A549 (cell line): Measurements from ENCODE around the gene POMT2. TPM values are rescaled to one million over a fixed set of nuclear protein-coding genes. Genes with fewer than 3 reads are reported as not detected.

ENCODE experiments used
- ATAC-seq, 2 experiments: fragments of 200-7000 bp in 1 of 2; fragments of >200 bp in 1 of 2; cut with Nextera tagmentation in 1 of 2; cut with Tn5 transposase in 1 of 2; 3 replicates each; pipeline versions ENCODE4 v1.8.0 to v1.9.1; 2018 to 2020; ENCODE audit warnings: mild to moderate bottlenecking in 1 of 2, moderate library complexity in 1 of 2
- CTCF ChIA-PET: fragments of 300-600 bp; sonication (Branson Sonifier 250); formaldehyde crosslinking; extraction: SDS; loops from one replicate; lab custom pipeline; 2021; ENCODE audit warnings: antibody characterized with exemption, inconsistent platforms; lab: Yijun Ruan, JAX
- POLR2A ChIA-PET: fragments of 350-600 bp; formaldehyde crosslinking; extraction: SDS; loops from one replicate; lab custom pipeline; 2021; ENCODE audit warnings: antibody characterized with exemption, inconsistent platforms; lab: Yijun Ruan, JAX
- DNase-seq, 2 experiments: peaks; one replicate each; pipeline versions ENCODE4 v3.0.0 to v3.0.0-alpha.2; 2011 to 2016; ENCODE audit warnings: low read depth in 1 of 2, low spot score in 1 of 2
- FAIRE-seq: peaks from 2 replicates; lab custom pipeline; 2011; peaks lifted over from hg19 to GRCh38; lab: Jason Lieb, UNC
- H3K27ac ChIP-seq, 2 experiments: fragments of >200 bp; sonication (Bioruptor Twin); formaldehyde crosslinking; 3 replicates each; pipeline ENCODE4 v1.5.1; 2016 to 2017
- H3K4me1 ChIP-seq: fragments of >200 bp; sonication (Bioruptor Twin); formaldehyde crosslinking; 3 replicates; pipeline ENCODE4 v1.6.1; 2016
- H3K4me2 ChIP-seq: fragments of >200 bp; sonication (Bioruptor Twin); formaldehyde crosslinking; 3 replicates; pipeline ENCODE4 v1.6.1; 2016
- H3K4me3 ChIP-seq: fragments of >200 bp; sonication (Bioruptor Twin); formaldehyde crosslinking; 3 replicates; pipeline ENCODE4 v1.5.1; 2016
- H3K9me3 ChIP-seq: fragments of >200 bp; sonication (Bioruptor Twin); formaldehyde crosslinking; 3 replicates; pipeline ENCODE4 v1.6.1; 2016
- ATOH8 ChIP-seq: fragments of 250-450 bp; sonication (Bioruptor Pico); IDR thresholded peaks from 2 replicates; pipeline ENCODE4 v1.5.0; 2020; ENCODE audit warnings: low read depth, mild to moderate bottlenecking, moderate library complexity
- CEBPB ChIP-seq, 2 experiments: fragments of >200 bp in 1 of 2; sonication (Bioruptor Twin) in 1 of 2; formaldehyde crosslinking in 1 of 2; IDR thresholded peaks; 2 replicates each; pipeline ENCODE4 v1.6.1; 2012 to 2016
- EHF ChIP-seq: fragments of 250-450 bp; sonication (Bioruptor Pico); IDR thresholded peaks from 2 replicates; pipeline ENCODE4 v1.5.0; 2020; ENCODE audit warnings: mild to moderate bottlenecking
- EHMT2 ChIP-seq: fragments of 200-600 bp; sonication (generic); IDR thresholded peaks from 2 replicates; pipeline ENCODE4 v1.6.1; 2016; ENCODE audit warnings: antibody characterized with exemption, low read depth, mild to moderate bottlenecking, moderate library complexity
- ESRRA ChIP-seq: fragments of 150-350 bp; IDR thresholded peaks from 2 replicates; pipeline ENCODE4 v1.6.1; 2014; ENCODE audit warnings: mild to moderate bottlenecking, low read length, borderline replicate concordance
- FOXS1 ChIP-seq: fragments of 250-450 bp; sonication (Bioruptor Pico); IDR thresholded peaks from 2 replicates; pipeline ENCODE4 v1.5.0; 2020; ENCODE audit warnings: mild to moderate bottlenecking, moderate library complexity
- GATA3 ChIP-seq: IDR thresholded peaks from 2 replicates; pipeline ENCODE4 v1.6.1; 2012; ENCODE audit warnings: borderline replicate concordance
- HES2 ChIP-seq: fragments of >200 bp; sonication (Bioruptor Twin); formaldehyde crosslinking; IDR thresholded peaks from 2 replicates; pipeline ENCODE4 v1.6.1; 2016
- HMGXB4 ChIP-seq: fragments of 250-450 bp; sonication (Bioruptor Pico); IDR thresholded peaks from 2 replicates; pipeline ENCODE4 v1.5.0; 2021; ENCODE audit warnings: mild to moderate bottlenecking, moderate library complexity, borderline replicate concordance
- KDM1A ChIP-seq: fragments of 200-600 bp; sonication (generic); IDR thresholded peaks from 2 replicates; pipeline ENCODE4 v1.6.1; 2016; ENCODE audit warnings: low read depth, mild to moderate bottlenecking
- NR3C1 ChIP-seq: fragments of >200 bp; sonication (Bioruptor Twin); formaldehyde crosslinking; IDR thresholded peaks from 3 replicates; pipeline ENCODE4 v1.6.1; 2017
- PBX3 ChIP-seq: IDR thresholded peaks from 2 replicates; pipeline ENCODE4 v1.6.1; 2012
- RARB ChIP-seq: fragments of 250-450 bp; sonication (Bioruptor Pico); IDR thresholded peaks from 2 replicates; pipeline ENCODE4 v1.8.0; 2021; ENCODE audit warnings: mild to moderate bottlenecking, moderate library complexity
- RCOR1 ChIP-seq: fragments of 150-350 bp; IDR thresholded peaks from 2 replicates; pipeline ENCODE4 v1.6.1; 2014; ENCODE audit warnings: antibody characterized with exemption, low read length, low read depth
- REST ChIP-seq: fragments of 200-600 bp; sonication (generic); IDR thresholded peaks from 2 replicates; pipeline ENCODE4 v1.6.1; 2016; ENCODE audit warnings: antibody characterized with exemption, mild to moderate bottlenecking, moderate library complexity
- TFCP2L1 ChIP-seq: fragments of 250-450 bp; sonication (Bioruptor Pico); IDR thresholded peaks from 2 replicates; pipeline ENCODE4 v1.5.0; 2021; ENCODE audit warnings: mild to moderate bottlenecking
- TP53 ChIP-seq: fragments of 250-450 bp; sonication (Bioruptor Pico); IDR thresholded peaks from 2 replicates; pipeline ENCODE4 v1.5.0; 2021; ENCODE audit warnings: mild to moderate bottlenecking, moderate library complexity
- USF2 ChIP-seq: fragments of 450-650 bp; IDR thresholded peaks from 2 replicates; pipeline ENCODE4 v1.6.1; 2014; ENCODE audit warnings: antibody characterized with exemption
- ZC3H11A ChIP-seq: fragments of 450-650 bp; IDR thresholded peaks from 2 replicates; pipeline ENCODE4 v1.6.1; 2014; ENCODE audit warnings: antibody characterized with exemption, mild to moderate bottlenecking
- WGBS: methylation state at CpG from one replicate; pipeline ENCODE4 v1.1.6; 2017; ENCODE audit errors: missing lambda C conversion rate; 5-methylcytosine and 5-hydroxymethylcytosine counted together
- polyA plus RNA-seq, 4 experiments: library from polyadenylated mRNA; depleted of rRNA in 3 of 4; stranded (reverse); fragments of >200 nt; fragmentation: RNase III in 1 of 4; extraction: RNeasy Plus Mini Kit Qiagen cat#74134 plus additional on column Dnase treatment in 1 of 4; gene quantifications; 2 replicates in 3 of 4; 3 replicates in 1 of 4; pipeline ENCODE4 v1.2.3, GENCODE V29; 2011 to 2017

POMT2 gene
- polyA plus RNA-seq, 2 of the 4 experiments (the other 2 are of a cell fraction) = 27.1 to 38.7 TPM

- Histone ChIP-seq H3K9me3 (no peaks in the 10 kb centered on the region), H3K4me1 (no peaks in the 10 kb centered on the region), H3K4me2 (no peak overlapping the region), H3K27ac (no peak overlapping the region), H3K4me3 (no peak overlapping the region)
- POLR2A ChIA-PET = no interaction called here
- 89% methylated on average over 4 of the region's 4 CpGs for WGBS
- FAIRE-seq (no peak), DNase-seq (no peak), ATAC-seq (no peak)
- CTCF ChIA-PET = interaction anchor here (0.8 to 1.5 kb wide), 2 partner anchors 20 to 25 kb away, joined by 3 to 4 read pairs; partner anchors contain the start of genes SAMD15 and TMED8
- no peak for TF ChIP-seq EHMT2
- TF ChIP-seq USF2 = no peak
- no peak for TF ChIP-seq REST
- no peak for TF ChIP-seq NR3C1
- no peak for TF ChIP-seq ZC3H11A
- no peak for TF ChIP-seq ESRRA
- TF ChIP-seq GATA3 = no peak
- TF ChIP-seq RCOR1 = no peak
- no peak for TF ChIP-seq HES2
- no peak for TF ChIP-seq CEBPB (IDR thresholded peaks at IDR 0.05)
- TF ChIP-seq TFCP2L1 (CRISPR knock-in tag) = no peak
- TF ChIP-seq PBX3 = no peak
- no peak for TF ChIP-seq RARB (CRISPR knock-in tag)
- no peak for TF ChIP-seq FOXS1 (CRISPR knock-in tag)
- no peak for TF ChIP-seq EHF
- no peak for TF ChIP-seq HMGXB4 (CRISPR knock-in tag)
- TF ChIP-seq TP53 (CRISPR knock-in tag) = no peak
- no peak for TF ChIP-seq KDM1A
- TF ChIP-seq ATOH8 (CRISPR knock-in tag) = no peak
Measured at GRCh38 chr14:77356899-77357298, 36.2 kb upstream of the POMT2 start.
